GM12878 (cell line): Measurements from ENCODE around the gene DMD. TPM values are rescaled to one million over a fixed set of nuclear protein-coding genes. Genes with fewer than 3 reads are reported as not detected.

Source experiments
- ATAC-seq: fragments of 200-7000 bp; cut with Tn5 transposase; 3 replicates; pipeline ENCODE4 v1.9.1; 2020; ENCODE audit warnings: mild to moderate bottlenecking, moderate library complexity
- BruUV-seq: library from RNA; stranded (reverse); fragments of 400-500 nt; replicated peaks from 2 replicates; lab custom pipeline; 2021; lab: Mats Ljungman, UMichigan
- CTCF ChIA-PET: fragments of 300-600 bp; sonication (Branson Sonifier 250); formaldehyde crosslinking; extraction: SDS; loops from one replicate; lab custom pipeline; 2021; ENCODE audit warnings: inconsistent platforms; lab: Yijun Ruan, JAX
- POLR2A ChIA-PET: fragments of 350-600 bp; formaldehyde crosslinking; extraction: SDS; loops from one replicate; lab custom pipeline; 2021; ENCODE audit warnings: inconsistent platforms; lab: Charles Lee
- RAD21 ChIA-PET: fragments of 300-600 bp; sonication (Branson Sonifier 250); formaldehyde crosslinking; loops from one replicate; lab custom pipeline; 2023; ENCODE audit warnings: antibody characterized with exemption; ENCODE audit not compliant: unreplicated experiment; lab: Charles Lee
- SMC1A ChIA-PET: fragments of 300-600 bp; sonication (Branson Sonifier 250); formaldehyde crosslinking; loops from one replicate; lab custom pipeline; 2023; ENCODE audit not compliant: unreplicated experiment, uncharacterized antibody; lab: Charles Lee
- DNase-seq: peaks from one replicate; pipeline ENCODE4 v3.0.0-alpha.2; 2011; ENCODE audit warnings: low read depth, low spot score
- FAIRE-seq: peaks from 3 replicates; lab custom pipeline; 2011; peaks lifted over from hg19 to GRCh38; lab: Jason Lieb, UNC
- H2AFZ ChIP-seq: 2 replicates; pipeline ENCODE4 v1.6.0; 2011; ENCODE audit warnings: low read depth, low read length, control low read depth; ENCODE audit not compliant: control insufficient read depth
- H3K27ac ChIP-seq: 2 replicates; pipeline ENCODE4 v1.5.1; 2011; ENCODE audit warnings: control low read depth; ENCODE audit not compliant: control insufficient read depth, insufficient read depth
- H3K27me3 ChIP-seq, 2 experiments: replicated peaks in 1 of 2; 2 replicates each; pipeline versions ENCODE4 v1.6.0 to v1.6.1; 2011; ENCODE audit warnings: low read length in 1 of 2; ENCODE audit not compliant: control insufficient read depth in 2 of 2, insufficient read depth in 2 of 2
- H3K36me3 ChIP-seq, 2 experiments: 2 replicates each; pipeline ENCODE4 v1.5.1; 2011; ENCODE audit warnings: low read length in 1 of 2; ENCODE audit not compliant: control insufficient read depth in 2 of 2, insufficient read depth in 2 of 2
- H3K4me1 ChIP-seq: 2 replicates; pipeline ENCODE4 v1.6.1; 2011; ENCODE audit warnings: mild to moderate bottlenecking, low read length, moderate library complexity, mixed read lengths; ENCODE audit not compliant: control insufficient read depth, insufficient read depth
- H3K4me2 ChIP-seq: 2 replicates; pipeline ENCODE4 v1.6.0; 2011; ENCODE audit warnings: control low read depth; ENCODE audit not compliant: control insufficient read depth, insufficient read depth
- H3K4me3 ChIP-seq: fragments of 200-600 bp; sonication (generic); 2 replicates; pipeline ENCODE4 v1.5.1; 2016
- H3K79me2 ChIP-seq: 2 replicates; pipeline ENCODE4 v1.6.0; 2011; ENCODE audit warnings: low read length; ENCODE audit not compliant: control insufficient read depth, insufficient read depth
- H3K9ac ChIP-seq: 2 replicates; pipeline ENCODE4 v1.8.0; 2011; ENCODE audit warnings: low read length, control low read depth, mixed read lengths; ENCODE audit not compliant: control insufficient read depth, insufficient read depth
- H3K9me3 ChIP-seq: replicated peaks from 3 replicates; pipeline ENCODE4 v1.5.1; 2011; ENCODE audit warnings: mild to moderate bottlenecking, low read length; ENCODE audit not compliant: control insufficient read depth, insufficient read depth
- H4K20me1 ChIP-seq: 2 replicates; pipeline ENCODE4 v1.6.0; 2011; ENCODE audit not compliant: control insufficient read depth, insufficient read depth
- EGR1 ChIP-seq, 2 experiments: IDR thresholded peaks; 1 replicate in 1 of 2; 2 replicates in 1 of 2; pipeline ENCODE4 v1.6.1; 2011 to 2012; ENCODE audit warnings: low read depth in 2 of 2, low read length in 2 of 2, borderline replicate concordance in 1 of 2, mild to moderate bottlenecking in 1 of 2, moderate library complexity in 1 of 2
- MLLT1 ChIP-seq: fragments of 450-650 bp; IDR thresholded peaks from 2 replicates; pipeline ENCODE4 v1.6.1; 2016; ENCODE audit warnings: mild to moderate bottlenecking
- PBX3 ChIP-seq: IDR thresholded peaks from 2 replicates; pipeline ENCODE4 v1.6.1; 2011; ENCODE audit warnings: mild to moderate bottlenecking, low read depth, low read length, moderate library complexity; ENCODE audit not compliant: insufficient replicate concordance
- POU2F2 ChIP-seq: IDR thresholded peaks from 3 replicates; pipeline ENCODE4 v1.6.1; 2011; ENCODE audit warnings: low read depth, mild to moderate bottlenecking, low read length, borderline replicate concordance
- SUPT20H ChIP-seq: IDR thresholded peaks from 2 replicates; pipeline ENCODE4 v1.6.1; 2011; ENCODE audit warnings: low read depth, mild to moderate bottlenecking, low read length, moderate library complexity, borderline replicate concordance; ENCODE audit not compliant: control insufficient read depth
- ZNF622 ChIP-seq: fragments of 450-650 bp; IDR thresholded peaks from 2 replicates; pipeline ENCODE4 v1.6.1; 2017; ENCODE audit warnings: mild to moderate bottlenecking, inconsistent platforms
- WGBS: methylation state at CpG from one replicate; pipeline ENCODE4 v1.1.6; 2016; ENCODE audit warnings: low lambda C conversion rate; ENCODE audit not compliant: insufficient replicate concordance, insufficient coverage; ENCODE audit errors: missing lambda C conversion rate; 5-methylcytosine and 5-hydroxymethylcytosine counted together
- in situ Hi-C: fragments of 300-500 bp; cut with MboI; formaldehyde crosslinking; loops from 9 replicates; pipeline ENCODE4 v1.14.3; 2018; ENCODE audit warnings: mixed read lengths
- intact Hi-C: fragments of 100-400 bp; cut with micrococcal nuclease; formaldehyde crosslinking; loops from one replicate; pipeline ENCODE4 v1.14.2; 2022; ENCODE audit not compliant: unreplicated experiment
- polyA plus RNA-seq, 11 experiments: library from polyadenylated mRNA; depleted of rRNA in 4 of 11; unstranded in 6 of 11; stranded (reverse) in 5 of 11; fragments of >200 nt; fragmentation: Nextera tagmentation in 4 of 11; fragmentation: Illumina TruSeq in 1 of 11; extraction: Ambion mirVana in 4 of 11; extraction: Trizol in 1 of 11; gene quantifications; 1 replicate in 1 of 11; 2 replicates in 10 of 11; pipeline versions ENCODE4 v1.2.1 to v1.2.3, GENCODE V29; 2011 to 2016; ENCODE audit warnings: inconsistent platforms in 2 of 11, missing spikeins in 2 of 11, low read depth in 1 of 11
- total RNA-seq, 4 experiments: library from RNA; depleted of rRNA in 3 of 4; stranded (reverse); fragments of >200 nt in 3 of 4; fragmentation: Illumina TruSeq in 1 of 4; extraction: Trizol in 1 of 4; gene quantifications; 2 replicates each; pipeline versions ENCODE4 v1.2.1 to v1.2.3, GENCODE V29; 2013 to 2021

Gene DMD
- total and polyA plus RNA-seq, 10 of the 15 experiments (the other 5 are each of a cell fraction or from before 2014, with no cell fraction given), result 1.4 to 24.3 (median 4.3) TPM

- 23% methylated on average over 5 of the region's 5 CpGs for WGBS
- H3K4me3 ChIP-seq, result no peak overlapping the region
- RAD21 ChIA-PET, result no interaction called here
- no peaks in the 10 kb centered on the region for H3K79me2 ChIP-seq
- BruUV-seq, result no TSS peak
- CTCF ChIA-PET, result interaction anchor here (1.1 to 2.3 kb wide), 2 partner anchors 20 to 126 kb away, joined by 3 to 6 read pairs; no protein-coding TSS in a partner anchor
- H3K4me2 ChIP-seq, result no peak overlapping the region
- TF ChIP-seq MLLT1 (no peak), SUPT20H (no peak), POU2F2 (no peak), EGR1 (IDR thresholded peaks at IDR 0.05; ENCODE audit: borderline replicate concordance in 1 of 2, low read depth in 2 of 2, low read length in 2 of 2) (no peak), ZNF622 (no peak), PBX3 (no peak)
- no peak for DNase-seq
- FAIRE-seq, result no peak
- H4K20me1 ChIP-seq, result no peaks in the 10 kb centered on the region
- SMC1A ChIA-PET, result interaction anchor here (0.7 to 1.4 kb wide), 5 partner anchors 10 to 127 kb away, joined by 3 to 5 read pairs (median 3); no protein-coding TSS in a partner anchor
- H3K9ac ChIP-seq, result no peak overlapping the region
- no peak overlapping the region for H3K27ac ChIP-seq
- no peak overlapping the region for H2AFZ ChIP-seq
- H3K4me1 ChIP-seq, result peaks cover 10% of the 10 kb centered on the region
- no peaks in the 10 kb centered on the region; the same call in 2 of the 3 replicates for H3K9me3 ChIP-seq
- in situ Hi-C loops (no loop called here), intact Hi-C loops (no loop called here)
- POLR2A ChIA-PET, result no interaction called here
- no peaks in the 10 kb centered on the region for H3K27me3 ChIP-seq
- H3K36me3 ChIP-seq, result 0 out of 4 replicates have a peak, but pooled peaks cover 0 to 3% of the 10 kb centered on the region in 2 experiments
- ATAC-seq, result no peak
Observed at GRCh38 chrX:31165241-31166035, 2045.9 kb downstream of the DMD start.
